HCT116 (cell line): ENCODE results near the gene GRIA1. TPM values are rescaled to one million over a fixed set of nuclear protein-coding genes. Genes with fewer than 3 reads are reported as not detected.

ENCODE experiments used
- ATAC-seq: fragments of 200-7000 bp; cut with Tn5 transposase; 2 replicates; pipeline ENCODE4 v1.9.1; 2020; ENCODE audit warnings: mild to moderate bottlenecking, moderate library complexity
- BruUV-seq: library from RNA; stranded (reverse); fragments of 400-500 nt; replicated peaks from 2 replicates; lab custom pipeline; 2021; lab: Mats Ljungman, UMichigan
- CTCF ChIA-PET: fragments of 300-600 bp; sonication (Branson Sonifier 250); formaldehyde crosslinking; loops from one replicate; lab custom pipeline; 2021; ENCODE audit warnings: antibody characterized with exemption; lab: Charles Lee
- POLR2A ChIA-PET: fragments of 300-600, 350-600 bp; sonication (Branson Sonifier 250); formaldehyde crosslinking; loops from one replicate; lab custom pipeline; 2021; ENCODE audit warnings: antibody characterized with exemption; lab: Charles Lee
- RAD21 ChIA-PET, 2 experiments: fragments of 300-600 bp; sonication (Branson Sonifier 250); formaldehyde crosslinking; loops; one replicate each; lab custom pipeline; 2023; ENCODE audit warnings: low total read pairs in 2 of 2; ENCODE audit not compliant: uncharacterized antibody in 2 of 2, unreplicated experiment in 2 of 2, low non-redundant PET in 1 of 2; lab: Charles Lee
- DNase-seq: peaks from one replicate; pipeline ENCODE4 v3.0.0-alpha.2; 2010; ENCODE audit warnings: low read depth, low spot score
- H2AFZ ChIP-seq: fragments of 200-600 bp; shearing (Covaris generic), sonication (generic); 2 replicates; pipeline ENCODE4 v1.6.1; 2017; ENCODE audit warnings: low read depth, mixed run types, mixed read lengths, antibody characterized with exemption, low read length; ENCODE audit not compliant: poor library complexity, severe bottlenecking
- H3K27ac ChIP-seq: 2 replicates; pipeline ENCODE4 v1.5.1; 2012; ENCODE audit warnings: low read depth, low read length
- H3K27me3 ChIP-seq: fragments of 200-600 bp; sonication (generic); 2 replicates; pipeline ENCODE4 v1.6.1; 2016; ENCODE audit warnings: mixed run types, low read length, mixed read lengths; ENCODE audit not compliant: insufficient read depth
- H3K36me3 ChIP-seq, 2 experiments: fragments of 200-500 bp in 1 of 2; fragments of 200-600 bp in 1 of 2; sonication (Bioruptor generic) in 1 of 2; sonication (generic) in 1 of 2; 2 replicates each; pipeline versions ENCODE4 v1.5.1 to v1.6.1; 2014 to 2016; ENCODE audit warnings: low read length in 2 of 2, inconsistent platforms in 1 of 2, mixed read lengths in 1 of 2, mixed run types in 1 of 2; ENCODE audit not compliant: insufficient read depth in 2 of 2, control insufficient read depth in 1 of 2
- H3K4me1 ChIP-seq, 2 experiments: fragments of 200-600 bp in 1 of 2; sonication (generic) in 1 of 2; 2 replicates each; pipeline versions ENCODE4 v1.5.1 to v1.6.1; 2012 to 2017; ENCODE audit warnings: low read length in 2 of 2, inconsistent platforms in 1 of 2, mild to moderate bottlenecking in 1 of 2, mixed read lengths in 1 of 2, mixed run types in 1 of 2, moderate library complexity in 1 of 2; ENCODE audit not compliant: insufficient read depth in 2 of 2, control insufficient read depth in 1 of 2
- H3K4me2 ChIP-seq: fragments of 200-600 bp; sonication (generic); 2 replicates; pipeline ENCODE4 v1.6.1; 2017; ENCODE audit warnings: mixed run types, low read length, mixed read lengths
- H3K4me3 ChIP-seq, 2 experiments: fragments of 200-600 bp in 1 of 2; sonication (generic) in 1 of 2; replicated peaks in 1 of 2; 2 replicates each; pipeline ENCODE4 v1.5.1; 2011 to 2016; ENCODE audit warnings: low read length in 2 of 2, control low read depth in 1 of 2, low read depth in 1 of 2, mild to moderate bottlenecking in 1 of 2, mixed read lengths in 1 of 2, mixed run types in 1 of 2
- H3K79me2 ChIP-seq: fragments of 200-600 bp; sonication (generic); 2 replicates; pipeline ENCODE4 v1.6.1; 2017; ENCODE audit warnings: mild to moderate bottlenecking, mixed run types, low read length, moderate library complexity, mixed read lengths; ENCODE audit not compliant: insufficient read depth
- H3K9ac ChIP-seq: fragments of 200-600 bp; sonication (generic); 2 replicates; pipeline ENCODE4 v1.6.1; 2016; ENCODE audit warnings: low read length, mixed read lengths
- H3K9me2 ChIP-seq: fragments of 200-600 bp; sonication (generic), shearing (Covaris generic); 2 replicates; pipeline ENCODE4 v1.6.1; 2017; ENCODE audit warnings: mixed run types, mild to moderate bottlenecking, moderate library complexity; ENCODE audit not compliant: insufficient read depth
- H3K9me3 ChIP-seq, 2 experiments: fragments of 200-500 bp in 1 of 2; fragments of 200-600 bp in 1 of 2; sonication (Bioruptor generic) in 1 of 2; sonication (generic) in 1 of 2; 2 replicates each; pipeline ENCODE4 v1.6.1; 2014 to 2017; ENCODE audit warnings: low read length in 2 of 2, mixed read lengths in 2 of 2, inconsistent platforms in 1 of 2, low read depth in 1 of 2, mild to moderate bottlenecking in 1 of 2, mixed run types in 1 of 2, moderate library complexity in 1 of 2; ENCODE audit not compliant: control insufficient read depth in 1 of 2, insufficient read depth in 1 of 2
- H4K20me1 ChIP-seq: fragments of 200-600 bp; sonication (generic), shearing (Covaris generic); 2 replicates; pipeline ENCODE4 v1.6.1; 2017; ENCODE audit warnings: mixed run types, mild to moderate bottlenecking, moderate library complexity; ENCODE audit not compliant: insufficient read depth
- EZH2 ChIP-seq: fragments of 200-600 bp; sonication (generic); IDR thresholded peaks from 2 replicates; pipeline ENCODE4 v1.6.1; 2017; ENCODE audit warnings: antibody characterized with exemption, mixed run types
- RAD21 ChIP-seq: IDR thresholded peaks from 2 replicates; pipeline ENCODE4 v1.6.1; 2012; ENCODE audit warnings: low read depth, mild to moderate bottlenecking
- TCF7L2 ChIP-seq: IDR thresholded peaks from 2 replicates; pipeline ENCODE4 v1.7.0; 2011; ENCODE audit warnings: borderline replicate concordance, inconsistent platforms; ENCODE audit not compliant: insufficient read depth, insufficient read length; ENCODE audit errors: extremely low read depth
- intact Hi-C: fragments of 100-400 bp; cut with micrococcal nuclease; formaldehyde crosslinking; loops from 2 replicates; pipeline ENCODE4 v1.10.0; 2022
- total RNA-seq: library from RNA; stranded (reverse); gene quantifications from one replicate; pipeline ENCODE4 v1.2.1, GENCODE V29; 2021; ENCODE audit not compliant: unreplicated experiment
- TF ChIP-seq, protein P1 (sequence below): IDR thresholded peaks from 2 replicates; pipeline ENCODE4 v1.6.1; 2011; ENCODE audit warnings: mild to moderate bottlenecking, low read length, moderate library complexity; ENCODE audit not compliant: insufficient replicate concordance; ENCODE audit errors: extremely low read depth
- TF ChIP-seq, protein P2 (sequence below), 3 experiments: fragments of 200-600 bp in 1 of 3; sonication (generic) in 1 of 3; IDR thresholded peaks in 2 of 3; conservative IDR thresholded peaks in 1 of 3; 2 replicates each; pipeline ENCODE4 v1.5.1; 2012 to 2017; ENCODE audit warnings: low read depth in 2 of 3, low read length in 2 of 3, antibody characterized with exemption in 1 of 3, borderline replicate concordance in 1 of 3, control low read depth in 1 of 3, mild to moderate bottlenecking in 1 of 3, mixed read lengths in 1 of 3, mixed run types in 1 of 3, moderate library complexity in 1 of 3; ENCODE audit not compliant: insufficient read depth in 1 of 3

Gene GRIA1
- total RNA-seq, 1 experiment from 2014 or later: not detected

DNA sequence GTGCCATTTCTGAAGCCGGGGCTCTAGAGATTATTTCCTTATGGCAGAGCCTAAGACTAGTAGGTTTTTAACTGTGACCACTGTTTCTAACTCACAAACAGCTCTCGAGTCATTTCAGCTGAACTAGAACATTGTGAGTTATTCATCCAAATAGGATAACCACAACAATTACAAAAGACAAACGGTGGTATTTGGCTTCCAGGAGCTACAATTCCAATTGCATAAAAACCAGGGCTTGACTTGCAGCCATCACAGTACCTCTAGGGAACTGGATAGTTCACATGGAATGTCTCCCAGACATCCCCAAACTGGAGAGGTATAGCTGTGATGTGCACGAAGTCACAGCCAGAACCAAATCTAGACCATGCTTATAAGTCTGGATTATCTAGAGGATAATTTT is 323.4 kb downstream of the GRIA1 start (continued):
- TF ChIP-seq, protein P1, sequence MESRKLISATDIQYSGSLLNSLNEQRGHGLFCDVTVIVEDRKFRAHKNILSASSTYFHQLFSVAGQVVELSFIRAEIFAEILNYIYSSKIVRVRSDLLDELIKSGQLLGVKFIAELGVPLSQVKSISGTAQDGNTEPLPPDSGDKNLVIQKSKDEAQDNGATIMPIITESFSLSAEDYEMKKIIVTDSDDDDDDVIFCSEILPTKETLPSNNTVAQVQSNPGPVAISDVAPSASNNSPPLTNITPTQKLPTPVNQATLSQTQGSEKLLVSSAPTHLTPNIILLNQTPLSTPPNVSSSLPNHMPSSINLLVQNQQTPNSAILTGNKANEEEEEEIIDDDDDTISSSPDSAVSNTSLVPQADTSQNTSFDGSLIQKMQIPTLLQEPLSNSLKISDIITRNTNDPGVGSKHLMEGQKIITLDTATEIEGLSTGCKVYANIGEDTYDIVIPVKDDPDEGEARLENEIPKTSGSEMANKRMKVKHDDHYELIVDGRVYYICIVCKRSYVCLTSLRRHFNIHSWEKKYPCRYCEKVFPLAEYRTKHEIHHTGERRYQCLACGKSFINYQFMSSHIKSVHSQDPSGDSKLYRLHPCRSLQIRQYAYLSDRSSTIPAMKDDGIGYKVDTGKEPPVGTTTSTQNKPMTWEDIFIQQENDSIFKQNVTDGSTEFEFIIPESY: no peak
- no peak for TF ChIP-seq RAD21

DNA sequence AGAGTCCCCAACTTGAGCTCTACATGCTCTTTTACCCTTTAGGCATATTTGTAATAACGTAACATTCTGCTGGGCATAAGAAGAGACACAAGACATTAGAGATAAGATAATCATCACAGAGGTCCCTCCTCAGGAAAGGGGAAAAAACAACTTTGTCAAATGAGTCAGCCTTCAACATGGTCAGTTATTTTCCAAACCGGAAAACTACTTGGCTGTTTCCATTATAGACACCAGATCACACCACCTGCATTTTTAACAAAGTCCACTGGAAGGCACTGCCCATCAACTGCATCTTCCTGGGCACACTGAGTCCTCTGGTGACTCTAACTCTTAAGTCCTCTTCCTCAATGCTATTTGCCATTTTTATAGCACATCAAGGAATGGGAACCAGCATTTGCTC is 326.4 kb downstream of the GRIA1 start:
- H3K9me2 ChIP-seq: no peaks in the 10 kb centered on the region
- no peak overlapping the region for H3K9ac ChIP-seq
- CTCF ChIA-PET: interaction anchor here (1.2 kb wide), 1 partner anchor 148 kb away, joined by 3 read pairs; no protein-coding TSS in a partner anchor
- ATAC-seq: no peak
- H3K4me1 ChIP-seq: no peaks in the 10 kb centered on the region
- H4K20me1 ChIP-seq: no peaks in the 10 kb centered on the region
- peaks cover 7% of the 10 kb centered on the region for H3K27me3 ChIP-seq
- TF ChIP-seq EZH2 (no peak), TCF7L2 (no peak)
- TF ChIP-seq, protein P2, sequence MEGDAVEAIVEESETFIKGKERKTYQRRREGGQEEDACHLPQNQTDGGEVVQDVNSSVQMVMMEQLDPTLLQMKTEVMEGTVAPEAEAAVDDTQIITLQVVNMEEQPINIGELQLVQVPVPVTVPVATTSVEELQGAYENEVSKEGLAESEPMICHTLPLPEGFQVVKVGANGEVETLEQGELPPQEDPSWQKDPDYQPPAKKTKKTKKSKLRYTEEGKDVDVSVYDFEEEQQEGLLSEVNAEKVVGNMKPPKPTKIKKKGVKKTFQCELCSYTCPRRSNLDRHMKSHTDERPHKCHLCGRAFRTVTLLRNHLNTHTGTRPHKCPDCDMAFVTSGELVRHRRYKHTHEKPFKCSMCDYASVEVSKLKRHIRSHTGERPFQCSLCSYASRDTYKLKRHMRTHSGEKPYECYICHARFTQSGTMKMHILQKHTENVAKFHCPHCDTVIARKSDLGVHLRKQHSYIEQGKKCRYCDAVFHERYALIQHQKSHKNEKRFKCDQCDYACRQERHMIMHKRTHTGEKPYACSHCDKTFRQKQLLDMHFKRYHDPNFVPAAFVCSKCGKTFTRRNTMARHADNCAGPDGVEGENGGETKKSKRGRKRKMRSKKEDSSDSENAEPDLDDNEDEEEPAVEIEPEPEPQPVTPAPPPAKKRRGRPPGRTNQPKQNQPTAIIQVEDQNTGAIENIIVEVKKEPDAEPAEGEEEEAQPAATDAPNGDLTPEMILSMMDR (IDR thresholded peaks at IDR 0.05 in 2 of 3, conservative IDR thresholded peaks at IDR 0.05 in 1 of 3; ENCODE audit: borderline replicate concordance in 1 of 3, insufficient read depth in 1 of 3, low read depth in 2 of 3, low read length in 2 of 3): peak in 1 of 3 experiments; percentile 13; a peak in 1 of 6 replicates
- TF ChIP-seq, protein P1: no peak
- no peak overlapping the region for H3K4me3 ChIP-seq
- no TSS peak for BruUV-seq
- POLR2A ChIA-PET: no interaction called here
- H3K79me2 ChIP-seq: no peaks in the 10 kb centered on the region
- H3K27ac ChIP-seq: no peak overlapping the region
- no peak for DNase-seq
- no peaks in the 10 kb centered on the region for H3K9me3 ChIP-seq
- no peak overlapping the region for H3K4me2 ChIP-seq
- RAD21 ChIA-PET: no interaction called here
- intact Hi-C loops: no loop called here
- H2AFZ ChIP-seq: no peak overlapping the region
- H3K36me3 ChIP-seq: no peaks in the 10 kb centered on the region
